Neuronal stem cell (in vitro differentiated cells): ENCODE results near the gene CAMTA1.

Experiments
- DNase-seq: peaks from one replicate; pipeline ENCODE4 v3.0.0-alpha.2; 2013; ENCODE audit warnings: low spot score
- H2AFZ ChIP-seq: one replicate; pipeline ENCODE4 v1.6.1; 2013; ENCODE audit warnings: mild to moderate bottlenecking, low read length, inconsistent platforms
- H2AK5ac ChIP-seq: 2 replicates; pipeline ENCODE4 v1.6.1; 2013; ENCODE audit warnings: low read depth, mild to moderate bottlenecking, inconsistent platforms, low read length, moderate library complexity, mixed read lengths
- H2BK120ac ChIP-seq: 2 replicates; pipeline ENCODE4 v1.6.1; 2013; ENCODE audit warnings: low read depth, mild to moderate bottlenecking, inconsistent platforms, low read length, moderate library complexity, mixed read lengths
- H2BK12ac ChIP-seq: one replicate; pipeline ENCODE4 v1.6.1; 2013; ENCODE audit warnings: low read length, inconsistent platforms
- H2BK15ac ChIP-seq: 2 replicates; pipeline ENCODE4 v1.6.1; 2013; ENCODE audit warnings: mild to moderate bottlenecking, low read length, inconsistent platforms, mixed read lengths
- H2BK5ac ChIP-seq: one replicate; pipeline ENCODE4 v1.6.1; 2013; ENCODE audit warnings: inconsistent platforms, mild to moderate bottlenecking, low read length, moderate library complexity
- H3K14ac ChIP-seq: one replicate; pipeline ENCODE4 v1.6.1; 2013; ENCODE audit warnings: low read length, inconsistent platforms
- H3K18ac ChIP-seq: 2 replicates; pipeline ENCODE4 v1.6.1; 2013; ENCODE audit warnings: low read length, inconsistent platforms
- H3K23ac ChIP-seq: 2 replicates; pipeline ENCODE4 v1.6.1; 2013; ENCODE audit warnings: low read depth, mild to moderate bottlenecking, mixed read lengths, low read length, inconsistent platforms; ENCODE audit not compliant: poor library complexity
- H3K27ac ChIP-seq: replicated peaks from 3 replicates; pipeline ENCODE4 v1.5.1; 2013; ENCODE audit warnings: low read length, inconsistent platforms
- H3K27me3 ChIP-seq, 3 experiments: 2 replicates each; pipeline ENCODE4 v1.6.1; 2013; ENCODE audit warnings: low read length in 3 of 3, mild to moderate bottlenecking in 2 of 3, inconsistent platforms in 1 of 3, low read depth in 1 of 3, mixed read lengths in 1 of 3, moderate library complexity in 1 of 3; ENCODE audit not compliant: control insufficient read depth in 3 of 3, insufficient read depth in 3 of 3
- H3K36me3 ChIP-seq, 2 donors: replicated peaks in 1 of 2; 2 replicates each; pipeline ENCODE4 v1.6.1; 2013; ENCODE audit warnings: low read length in 2 of 2; ENCODE audit not compliant: control insufficient read depth in 2 of 2, insufficient read depth in 2 of 2
- H3K4ac ChIP-seq: 2 replicates; pipeline ENCODE4 v1.6.1; 2013; ENCODE audit warnings: inconsistent platforms, mild to moderate bottlenecking, low read length, moderate library complexity
- H3K4me1 ChIP-seq, 2 donors: 1 replicate in 1 of 2; 2 replicates in 1 of 2; pipeline ENCODE4 v1.6.1; 2013; ENCODE audit warnings: low read length in 2 of 2, low read depth in 1 of 2; ENCODE audit not compliant: control insufficient read depth in 2 of 2, insufficient read depth in 1 of 2
- H3K4me2 ChIP-seq: one replicate; pipeline ENCODE4 v1.6.1; 2013; ENCODE audit warnings: mild to moderate bottlenecking, low read length, inconsistent platforms; ENCODE audit not compliant: insufficient read depth, poor library complexity, severe bottlenecking
- H3K4me3 ChIP-seq, 2 donors: 2 replicates each; pipeline ENCODE4 v1.5.1; 2013; ENCODE audit warnings: low read length in 2 of 2, mild to moderate bottlenecking in 2 of 2, inconsistent platforms in 1 of 2, moderate library complexity in 1 of 2
- H3K79me1 ChIP-seq: one replicate; pipeline ENCODE4 v1.6.1; 2013; ENCODE audit warnings: low read depth, mild to moderate bottlenecking, inconsistent platforms, low read length, moderate library complexity
- H3K9ac ChIP-seq: one replicate; pipeline ENCODE4 v1.6.1; 2013; ENCODE audit warnings: mild to moderate bottlenecking, low read depth, low read length, inconsistent platforms; ENCODE audit not compliant: poor library complexity
- H3K9me3 ChIP-seq, 2 donors: replicated peaks in 1 of 2; 2 replicates each; pipeline versions ENCODE3 to v1.6.1; 2013; ENCODE audit warnings: low read length in 2 of 2, mild to moderate bottlenecking in 2 of 2, inconsistent platforms in 1 of 2, low read depth in 1 of 2, mixed read lengths in 1 of 2, moderate library complexity in 1 of 2; ENCODE audit not compliant: control insufficient read depth in 2 of 2, insufficient read depth in 1 of 2
- H4K8ac ChIP-seq: one replicate; pipeline ENCODE4 v1.6.1; 2013; ENCODE audit warnings: low read depth, mild to moderate bottlenecking, inconsistent platforms, low read length, moderate library complexity
- H4K91ac ChIP-seq: one replicate; pipeline ENCODE4 v1.6.1; 2013; ENCODE audit warnings: low read length, low read depth, mild to moderate bottlenecking, inconsistent platforms; ENCODE audit not compliant: poor library complexity
- WGBS, 2 donors: extraction: QIAGEN DNeasy Blood & Tissue Kit; methylation state at CpG; one replicate each; pipeline ENCODE4 v1.1.7; 2013; ENCODE audit warnings: missing lambda C conversion rate in 2 of 2, mixed read lengths in 1 of 2; ENCODE audit not compliant: insufficient read length in 2 of 2, insufficient replicate concordance in 1 of 2; ENCODE audit errors: extremely low coverage in 2 of 2; 5-methylcytosine and 5-hydroxymethylcytosine counted together

CAMTA1 gene

GRCh38 chr1:7474786-7475502 is 689.7 kb downstream of the CAMTA1 start:
- Histone ChIP-seq H2BK12ac (no peak overlapping the region), H2BK5ac (peak overlapping the region; percentile 57), H3K4me3 (no peak overlapping the region), H2AFZ (no peak overlapping the region), H3K36me3 (no peaks in the 10 kb centered on the region), H3K27ac (no peak overlapping the region), H4K8ac (no peak overlapping the region), H3K27me3 (peaks cover 0 to 14% (median 0%) of the 10 kb centered on the region in 3 experiments), H3K23ac (peak overlapping the region; percentile 14), H2AK5ac (peak overlapping the region; percentile 89), H3K18ac (no peak overlapping the region), H2BK15ac (peak overlapping the region; percentile 20), H2BK120ac (no peak overlapping the region), H3K9me3 (no peaks in the 10 kb centered on the region), H3K14ac (no peak overlapping the region), H3K4ac (no peak overlapping the region), H3K4me2 (no peak overlapping the region), H3K9ac (no peak overlapping the region), H3K4me1 (peaks cover 0 to 14% of the 10 kb centered on the region in 2 donors), H4K91ac (no peak overlapping the region), H3K79me1 (no peaks in the 10 kb centered on the region)
- DNase-seq = no peak
- no CpG with 5 or more reads among the region's 13 CpGs for WGBS, 2 donors

GRCh38 chr1:7475691-7476090 is 690.4 kb downstream of the CAMTA1 start:
- H3K36me3 ChIP-seq = no peaks in the 10 kb centered on the region

GRCh38 chr1:7476402-7476801 is 691.1 kb downstream of the CAMTA1 start:
- WGBS, 2 donors = no CpG with 5 or more reads among the region's 2 CpGs
- no peak overlapping the region for H4K8ac ChIP-seq
- H2BK120ac ChIP-seq = no peak overlapping the region
- no peaks in the 10 kb centered on the region for H3K36me3 ChIP-seq
- H3K27me3 ChIP-seq = peaks cover 0 to 14% (median 0%) of the 10 kb centered on the region in 3 experiments
- H3K9ac ChIP-seq = no peak overlapping the region
- no peak overlapping the region for H2BK5ac ChIP-seq
- peak overlapping the region; percentile 86 for H3K18ac ChIP-seq
- no peak overlapping the region for H3K4ac ChIP-seq
- H3K23ac ChIP-seq = peak overlapping the region; percentile 50
- peak overlapping the region; percentile 39 for H3K14ac ChIP-seq
- H4K91ac ChIP-seq = no peak overlapping the region
- no peak overlapping the region for H2AFZ ChIP-seq
- no peaks in the 10 kb centered on the region for H3K79me1 ChIP-seq
- H3K9me3 ChIP-seq = peaks cover 0 to 2% of the 10 kb centered on the region in 2 donors
- no peak for DNase-seq
- H3K4me2 ChIP-seq = no peak overlapping the region
- H2AK5ac ChIP-seq = no peak overlapping the region
- no peak overlapping the region for H3K4me3 ChIP-seq
- no peak overlapping the region for H2BK15ac ChIP-seq
- H3K4me1 ChIP-seq = peaks cover 0 to 14% of the 10 kb centered on the region in 2 donors
- H3K27ac ChIP-seq = no peak overlapping the region
- H2BK12ac ChIP-seq = no peak overlapping the region

More at GRCh38 chr1:7475691-7476090, 690.4 kb downstream of the CAMTA1 start:
- H3K4me1 ChIP-seq = peaks cover 0 to 14% of the 10 kb centered on the region in 2 donors
- no peak overlapping the region for H2BK12ac ChIP-seq
- H2BK120ac ChIP-seq = no peak overlapping the region
- no peak overlapping the region for H3K27ac ChIP-seq
- no peak overlapping the region for H2BK15ac ChIP-seq
- no peak overlapping the region for H3K4me2 ChIP-seq
- H3K23ac ChIP-seq = no peak overlapping the region
- no peak overlapping the region for H4K8ac ChIP-seq
- H3K27me3 ChIP-seq = peaks cover 0 to 14% (median 0%) of the 10 kb centered on the region in 3 experiments
- peak overlapping the region; percentile 57 for H2BK5ac ChIP-seq
- peak overlapping the region; percentile 89 for H2AK5ac ChIP-seq
- H3K9ac ChIP-seq = no peak overlapping the region
- no peak overlapping the region for H4K91ac ChIP-seq
- no CpG with 5 or more reads among the region's 5 CpGs for WGBS, 2 donors
- H3K9me3 ChIP-seq = peaks cover 0 to 2% of the 10 kb centered on the region in 2 donors
- no peak overlapping the region for H3K14ac ChIP-seq
- H3K18ac ChIP-seq = no peak overlapping the region
- no peaks in the 10 kb centered on the region for H3K79me1 ChIP-seq
- no peak overlapping the region for H2AFZ ChIP-seq
- H3K4ac ChIP-seq = no peak overlapping the region
- H3K4me3 ChIP-seq = no peak overlapping the region
- DNase-seq = no peak

GRCh38 chr1:7476861-7477547 is 691.8 kb downstream of the CAMTA1 start:
- no peak overlapping the region for H3K4ac ChIP-seq
- H3K4me2 ChIP-seq = no peak overlapping the region
- H2BK15ac ChIP-seq = no peak overlapping the region
- no peak overlapping the region for H2BK120ac ChIP-seq
- peak; percentile 21 for DNase-seq
- H2AK5ac ChIP-seq = no peak overlapping the region
- peak overlapping the region; percentile 50 for H3K23ac ChIP-seq
- no peak overlapping the region for H3K4me3 ChIP-seq
- peaks cover 0 to 2% of the 10 kb centered on the region in 2 donors for H3K9me3 ChIP-seq
- H3K27ac ChIP-seq = no peak overlapping the region
- H2BK12ac ChIP-seq = no peak overlapping the region
- H3K4me1 ChIP-seq = peaks cover 0 to 9% of the 10 kb centered on the region in 2 donors
- no peaks in the 10 kb centered on the region for H3K79me1 ChIP-seq
- no peak overlapping the region for H4K91ac ChIP-seq
- WGBS, 2 donors = no CpG with 5 or more reads among the region's 17 CpGs
- no peak overlapping the region for H3K9ac ChIP-seq
- no peak overlapping the region for H3K14ac ChIP-seq
- H3K18ac ChIP-seq = peak overlapping the region; percentile 86
- H2AFZ ChIP-seq = no peak overlapping the region
- no peak overlapping the region for H4K8ac ChIP-seq
- H3K36me3 ChIP-seq = no peaks in the 10 kb centered on the region
- H3K27me3 ChIP-seq = peaks cover 0 to 14% (median 0%) of the 10 kb centered on the region in 3 experiments
- no peak overlapping the region for H2BK5ac ChIP-seq
